ENCODE results near the gene OSBP2.

OSBP2 gene

DNA sequence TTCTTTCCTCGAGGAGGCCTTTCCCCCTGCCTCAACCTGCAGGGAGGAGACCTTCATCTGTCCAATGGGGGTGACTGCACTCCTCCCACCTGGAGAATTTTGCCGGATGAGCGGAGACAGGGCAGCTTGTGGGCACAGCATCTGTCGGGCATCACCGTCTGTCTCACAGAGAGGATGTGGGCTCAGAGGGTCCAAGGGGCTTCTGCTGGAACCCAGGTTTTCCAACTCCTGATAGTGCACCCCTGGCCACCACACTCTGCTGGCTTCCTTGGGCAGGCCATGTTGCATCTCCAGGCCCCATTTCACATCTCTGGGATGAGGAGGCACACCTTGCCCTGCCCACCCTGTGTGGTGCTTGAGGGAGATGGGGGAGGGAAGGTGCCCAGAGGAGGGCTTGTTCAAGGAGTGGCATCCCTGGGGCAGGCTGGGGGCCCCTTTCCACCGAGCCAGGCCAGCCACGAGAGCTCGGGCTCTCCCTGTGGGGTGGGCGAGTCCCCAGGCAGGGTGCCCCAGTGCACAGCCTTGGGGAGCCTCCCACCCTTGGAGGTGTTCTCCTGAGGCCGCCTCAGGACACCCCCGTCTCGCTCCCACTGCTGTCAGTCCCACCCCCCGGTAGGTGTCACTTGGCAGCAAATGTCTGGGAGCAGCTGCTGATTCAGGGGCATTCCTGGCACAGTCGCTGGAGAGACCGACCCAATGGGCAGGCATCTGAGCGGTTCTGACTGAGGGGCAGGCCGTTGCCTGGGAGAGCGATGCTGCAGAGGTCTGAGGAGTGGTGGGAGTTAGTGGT lies 189.7 kb downstream of the OSBP2 start:
- no peak for DNase-seq

- DNase-seq, result no peak
These were observed 190.3 kb downstream of the OSBP2 start for GRCh38 chr22:30885001-30885366.

DNA sequence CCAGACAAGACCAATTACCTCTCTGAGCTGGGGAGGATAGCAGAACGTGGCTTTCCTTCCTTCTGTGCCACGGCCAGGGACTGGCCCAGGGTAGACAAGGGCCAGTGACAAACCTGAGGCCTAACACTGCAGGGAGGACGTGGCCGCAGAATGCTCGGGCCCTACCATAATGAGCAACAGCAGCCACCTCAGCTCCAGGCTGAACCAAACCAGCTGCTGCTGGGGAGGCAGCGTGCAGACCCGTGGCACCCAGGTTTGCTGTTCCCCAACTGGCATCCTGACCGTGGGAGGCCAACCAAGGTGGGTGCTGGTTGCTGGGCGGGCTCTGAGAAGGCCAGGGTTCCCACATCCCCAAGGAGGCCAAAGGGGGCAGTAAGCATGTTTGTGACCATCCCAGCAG lies 190.9 kb downstream of the OSBP2 start:
- DNase-seq, result no peak

- peak; percentile 11 for DNase-seq
These were observed 192.8 kb downstream of the OSBP2 start for GRCh38 chr22:30887453-30887852.

GRCh38 chr22:30887861-30888260 lies 193.2 kb downstream of the OSBP2 start:
- DNase-seq, result peak; percentile 1

DNA sequence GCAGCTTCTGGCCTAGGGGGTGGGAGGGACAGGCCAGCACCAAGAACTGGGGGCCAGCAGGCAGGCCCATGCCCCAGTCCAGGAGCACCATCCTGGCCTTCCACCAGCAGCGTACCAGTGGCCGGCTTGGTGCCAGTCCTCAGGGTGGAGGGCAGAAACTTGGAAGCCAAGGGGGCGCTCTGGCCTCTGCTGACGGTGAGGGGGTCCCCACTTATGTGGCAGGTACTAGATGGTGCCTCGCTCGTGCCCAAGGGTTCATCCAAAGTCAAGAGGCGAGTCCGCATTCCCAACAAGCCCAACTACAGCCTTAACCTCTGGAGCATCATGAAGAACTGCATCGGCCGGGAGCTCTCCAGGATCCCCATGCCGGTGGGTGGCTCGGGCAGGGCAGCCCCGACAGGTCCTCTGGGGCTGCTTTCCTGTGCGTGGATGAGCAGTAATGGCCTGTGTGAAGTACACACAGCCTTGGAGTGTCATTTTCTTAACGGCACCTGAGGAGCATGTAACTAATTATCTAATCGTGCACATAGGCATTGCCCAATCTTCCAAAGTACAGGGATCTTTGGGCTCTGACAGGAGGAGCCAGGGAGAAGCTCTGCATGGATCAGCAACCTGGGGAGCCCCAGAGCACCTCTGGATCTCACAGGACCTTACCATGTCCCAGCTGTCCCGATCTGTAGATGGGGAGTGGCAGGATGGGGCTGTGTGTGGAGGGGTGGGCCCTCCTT lies 194.8 kb downstream of the OSBP2 start:
- peak; percentile 9 for DNase-seq

DNA sequence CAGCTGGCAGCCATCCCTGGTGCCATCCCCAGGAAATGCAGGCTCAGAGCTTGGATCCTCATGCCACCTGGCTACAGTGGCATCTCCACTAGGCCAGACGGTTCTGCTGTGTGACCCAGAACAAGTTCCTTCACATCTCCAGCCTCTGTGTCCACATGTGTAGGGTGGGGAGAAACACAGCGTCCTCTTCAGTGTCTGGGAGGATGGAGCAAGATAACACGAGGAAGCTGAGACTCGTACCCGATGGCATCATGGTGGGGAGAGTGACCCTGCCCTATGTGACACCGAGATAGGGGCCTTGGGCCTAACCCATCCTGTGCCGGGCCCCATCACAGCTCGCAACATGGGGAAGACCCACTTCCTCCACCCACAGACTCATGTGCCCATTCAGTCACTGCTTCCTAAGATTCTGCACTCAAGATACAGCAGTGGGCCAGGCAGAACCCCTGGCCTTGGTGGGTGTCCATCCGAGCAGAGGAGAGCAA lies 195.4 kb downstream of the OSBP2 start:
- peak; percentile 11 for DNase-seq

DNA sequence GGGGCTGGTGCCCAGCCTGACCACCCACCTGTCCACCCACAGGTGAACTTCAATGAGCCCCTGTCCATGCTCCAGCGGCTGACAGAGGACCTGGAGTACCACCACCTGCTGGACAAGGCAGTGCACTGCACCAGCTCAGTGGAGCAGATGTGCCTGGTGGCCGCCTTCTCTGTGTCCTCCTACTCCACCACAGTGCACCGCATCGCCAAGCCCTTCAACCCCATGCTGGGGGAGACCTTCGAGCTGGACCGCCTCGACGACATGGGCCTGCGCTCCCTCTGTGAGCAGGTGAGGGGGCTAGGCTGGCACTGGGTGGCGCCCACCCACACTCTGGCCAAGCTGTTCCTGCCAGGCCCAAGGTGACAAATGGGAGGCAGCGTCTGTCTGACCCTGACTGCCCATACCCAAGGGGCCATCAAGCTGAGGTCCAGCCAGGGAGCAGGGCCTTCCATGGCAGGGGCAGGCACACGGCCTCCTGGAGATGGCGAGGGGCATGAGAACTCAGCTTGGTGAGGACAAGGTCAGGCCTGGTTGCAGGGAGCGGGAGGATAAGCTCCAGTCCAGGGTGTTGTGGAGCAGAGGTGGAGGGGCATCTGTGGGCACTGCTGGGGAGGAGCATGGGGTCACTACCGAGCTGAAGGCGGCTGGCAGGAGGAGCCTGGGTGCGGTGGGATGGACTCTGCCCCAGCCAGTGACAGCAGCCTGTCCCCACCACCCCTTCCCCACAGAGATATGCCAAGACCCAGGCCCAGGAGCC lies 196.2 kb downstream of the OSBP2 start:
- peak; percentile 40 for DNase-seq

GRCh38 chr22:30891443-30891755 lies 196.7 kb downstream of the OSBP2 start:
- DNase-seq, result no peak

DNA sequence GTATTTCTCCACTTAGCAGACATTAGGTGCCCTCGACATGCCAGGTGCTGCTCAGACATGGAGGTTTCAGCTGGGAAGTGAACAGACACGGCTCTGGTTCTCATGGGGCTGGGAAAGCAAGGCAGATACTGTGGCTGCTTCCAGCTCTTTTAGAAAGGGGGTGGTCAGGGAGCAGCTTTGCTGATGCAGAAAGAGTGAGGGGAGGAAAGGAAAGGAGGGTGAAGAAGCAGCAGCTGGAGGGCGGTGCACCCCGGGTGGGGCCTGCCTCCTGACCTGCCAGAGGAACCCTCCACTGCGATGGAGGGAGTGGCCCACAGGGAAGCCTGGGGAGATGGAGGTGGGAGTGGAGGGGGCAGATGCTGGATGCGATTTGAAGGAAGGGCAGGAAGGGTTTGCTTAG lies 197.1 kb downstream of the OSBP2 start:
- DNase-seq, result no peak

DNA sequence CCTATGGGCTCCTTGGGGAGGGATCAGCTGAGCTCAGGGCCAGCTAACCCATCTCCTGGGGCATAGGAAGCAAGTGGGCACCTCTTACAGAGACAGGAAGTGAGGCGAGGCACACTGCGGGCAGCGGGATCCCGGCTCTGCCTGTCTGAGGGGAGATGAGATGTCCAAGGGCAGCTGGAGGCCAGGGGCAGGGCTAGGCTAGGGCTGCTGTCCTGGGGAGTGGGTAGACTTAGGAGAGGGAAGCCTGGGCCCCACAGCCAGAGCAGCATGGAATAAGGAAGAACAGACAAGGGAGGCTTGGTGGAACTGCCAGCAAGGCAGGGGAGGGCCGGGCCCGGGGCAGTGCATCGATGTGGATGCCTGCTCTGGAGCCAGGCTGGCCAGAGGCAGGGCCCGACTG lies 197.6 kb downstream of the OSBP2 start:
- no peak for DNase-seq

DNA sequence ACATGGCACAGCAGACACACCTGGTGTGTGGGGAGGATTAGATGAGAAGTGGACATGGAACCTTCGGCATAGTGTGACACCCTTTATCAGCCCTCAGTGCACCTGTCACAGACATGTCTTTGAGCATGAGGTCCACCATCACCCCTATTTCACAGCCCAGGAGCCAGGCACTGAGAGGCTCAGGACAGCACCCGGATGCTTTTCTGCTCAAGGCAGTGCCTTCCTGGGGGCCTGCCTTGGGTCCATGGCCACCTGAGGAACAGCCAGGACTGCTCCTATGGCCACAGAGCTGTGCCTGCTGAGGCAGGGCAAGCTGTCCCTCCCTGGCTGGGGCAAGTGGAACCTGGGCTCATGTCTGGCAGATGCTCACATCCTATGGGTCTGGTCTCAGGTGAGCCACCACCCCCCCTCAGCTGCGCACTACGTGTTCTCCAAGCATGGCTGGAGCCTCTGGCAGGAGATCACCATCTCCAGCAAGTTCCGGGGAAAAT lies 198.1 kb downstream of the OSBP2 start:
- DNase-seq, result no peak

- DNase-seq, result no peak
These were observed 199.0 kb downstream of the OSBP2 start for GRCh38 chr22:30893434-30894370.

- DNase-seq, result no peak
These were observed 199.7 kb downstream of the OSBP2 start for GRCh38 chr22:30894371-30894740.

DNA sequence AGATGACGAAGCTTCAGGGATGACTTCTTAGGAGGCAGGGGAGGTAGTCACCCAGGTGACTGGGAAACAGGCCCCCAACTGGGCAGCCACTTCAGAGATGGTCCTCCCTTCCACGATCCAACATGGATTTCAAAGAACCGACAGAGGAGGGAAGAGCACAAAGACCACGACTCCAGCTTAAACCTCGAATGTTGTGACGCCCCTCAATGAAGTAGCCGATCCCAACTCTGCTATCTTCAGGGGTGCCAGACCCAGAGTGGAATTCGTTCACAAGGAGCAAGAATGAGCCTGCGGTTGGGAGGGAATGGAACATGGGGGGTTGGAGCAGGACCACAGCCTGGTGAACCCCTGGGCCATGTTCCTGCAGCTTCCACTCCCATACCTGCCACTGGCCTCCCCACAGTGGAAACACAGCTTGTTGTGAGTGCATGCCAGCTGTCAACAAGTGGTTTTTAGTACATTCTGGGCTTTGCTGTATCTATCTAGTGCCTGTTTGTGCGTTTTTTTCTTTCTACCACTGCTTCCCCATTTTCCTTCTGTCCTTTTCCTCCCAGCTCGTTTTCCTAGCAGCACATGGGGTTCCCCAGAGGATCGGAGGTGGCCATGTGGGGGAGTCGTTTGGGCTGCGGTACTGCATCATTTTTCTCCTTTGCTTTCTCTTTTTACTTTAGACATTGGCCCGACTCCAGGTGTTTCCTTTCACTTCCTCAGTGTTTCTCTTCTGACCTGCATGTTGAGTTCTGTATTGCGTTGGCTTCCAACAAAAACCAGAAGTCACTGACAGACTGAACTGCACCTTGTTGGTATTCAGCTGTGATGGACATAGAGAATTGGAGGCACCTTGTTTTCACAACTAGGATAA lies 208.1 kb downstream of the OSBP2 start:
- no peak for DNase-seq

DNA sequence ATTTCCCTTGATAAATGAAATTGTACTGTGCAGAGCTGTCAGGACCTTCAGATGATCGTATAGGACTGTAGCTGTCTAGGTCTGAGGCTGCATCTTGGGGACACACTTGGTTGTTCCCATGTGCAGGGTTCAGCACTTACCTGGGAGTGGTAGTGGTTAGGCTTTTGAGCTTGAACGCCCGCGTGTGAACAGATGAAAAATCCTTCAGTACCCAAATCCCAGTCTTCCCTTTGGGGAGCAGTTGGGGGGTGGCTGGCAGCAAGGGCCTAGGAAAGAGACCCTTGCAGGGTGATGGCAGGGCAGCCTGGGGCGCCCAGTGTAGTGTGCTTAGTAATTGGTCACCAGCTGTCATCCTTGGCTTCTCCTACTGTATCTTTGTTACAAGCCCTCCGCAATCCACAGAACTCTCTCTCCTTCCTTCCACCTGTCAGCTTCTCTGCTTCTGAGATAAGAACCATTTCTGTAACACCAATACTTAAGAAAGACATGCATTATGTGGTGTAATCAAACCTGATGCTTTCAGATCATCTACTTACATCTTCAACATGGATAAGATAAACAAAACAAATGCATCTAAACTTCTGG lies 209.3 kb downstream of the OSBP2 start:
- DNase-seq, result no peak

DNA sequence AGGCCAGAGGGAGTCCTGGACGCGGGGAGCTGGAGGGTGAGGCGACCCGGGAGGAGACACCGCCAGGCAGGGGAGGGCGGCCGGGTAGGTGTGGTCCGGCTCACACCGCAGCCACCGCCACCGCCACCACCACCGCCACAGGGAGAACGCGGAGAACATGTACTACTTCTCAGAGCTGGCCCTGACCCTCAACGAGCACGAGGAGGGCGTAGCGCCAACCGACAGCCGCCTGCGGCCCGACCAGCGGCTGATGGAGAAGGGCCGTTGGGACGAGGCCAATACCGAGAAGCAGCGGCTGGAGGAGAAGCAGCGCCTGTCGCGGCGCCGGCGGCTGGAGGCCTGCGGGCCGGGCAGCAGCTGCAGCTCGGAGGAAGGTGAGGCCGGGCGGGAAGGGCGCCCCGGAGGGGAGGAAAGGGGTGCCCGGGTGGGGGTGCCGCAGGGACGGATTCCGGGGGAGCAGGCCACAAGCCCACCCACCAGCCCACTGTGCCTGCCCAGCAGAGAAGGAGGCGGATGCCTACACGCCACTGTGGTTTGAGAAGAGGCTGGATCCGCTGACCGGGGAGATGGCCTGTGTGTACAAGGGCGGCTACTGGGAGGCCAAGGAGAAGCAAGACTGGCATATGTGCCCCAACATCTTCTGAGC lies 211.1 kb downstream of the OSBP2 start:
- no peak for DNase-seq

- no peak for DNase-seq
These were observed 211.7 kb downstream of the OSBP2 start for GRCh38 chr22:30906411-30906810.

DNA sequence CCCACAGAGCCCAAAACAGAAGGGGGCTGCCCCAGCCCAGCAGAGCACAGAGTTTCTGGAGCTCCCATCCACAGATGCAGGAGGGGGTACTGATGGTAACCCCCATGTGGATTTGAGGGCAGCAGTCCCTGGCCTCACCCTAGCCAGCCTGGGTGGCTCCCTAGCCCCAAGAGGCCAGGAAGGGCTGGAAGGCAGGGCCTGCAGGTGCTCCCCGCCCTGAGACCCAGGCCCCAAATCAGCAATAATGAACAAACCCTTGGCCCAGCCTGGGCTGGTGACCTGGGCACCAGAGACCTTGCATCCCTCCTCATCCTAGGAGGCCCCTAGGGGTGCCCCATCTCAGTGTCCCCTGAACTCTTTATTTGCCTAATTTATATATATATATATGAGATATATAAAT lies 212.3 kb downstream of the OSBP2 start:
- DNase-seq, result no peak

DNA sequence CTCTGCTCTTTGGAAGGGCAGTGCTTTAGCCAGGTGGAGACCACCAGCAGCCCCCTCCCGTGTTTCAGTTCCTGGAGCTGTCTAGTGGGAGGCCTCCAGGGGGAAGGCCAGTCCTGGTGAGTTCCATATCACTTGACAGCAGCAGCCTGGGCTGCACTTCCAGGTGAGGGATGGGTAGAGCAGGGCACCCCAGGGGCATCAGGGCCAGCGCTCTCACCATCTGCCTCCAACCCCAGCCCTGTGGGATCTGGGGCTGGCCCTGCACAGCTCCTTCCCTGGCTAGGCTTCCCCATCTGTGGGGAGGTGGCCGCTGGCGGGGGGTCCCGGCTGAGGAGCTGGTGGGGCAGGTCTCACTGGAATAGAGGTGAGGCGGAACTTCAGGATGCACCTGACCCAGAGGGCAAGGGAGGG lies 213.4 kb downstream of the OSBP2 start:
- DNase-seq, result no peak

DNA sequence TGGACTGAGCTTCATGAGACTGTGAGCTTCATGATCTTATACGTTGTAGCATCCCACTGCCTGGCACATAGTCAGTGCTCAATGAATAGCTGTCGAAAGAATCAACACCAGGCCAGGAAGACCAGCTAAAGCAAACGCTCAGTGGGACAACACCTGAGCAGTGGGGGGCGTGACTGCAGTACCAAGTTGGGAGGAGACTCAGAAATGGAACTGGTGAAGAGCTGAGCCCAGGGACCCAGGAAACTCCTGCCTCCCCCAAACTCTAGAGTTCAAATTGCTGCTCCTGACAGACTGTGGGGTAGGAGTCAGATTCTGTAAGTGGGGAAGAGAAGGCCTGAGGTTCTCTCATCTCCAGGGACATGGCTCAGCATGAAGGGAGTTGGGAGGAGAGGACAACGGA lies 214.6 kb downstream of the OSBP2 start:
- DNase-seq, result no peak

Measured in activated T-cell treated with anti-CD3 and anti-CD28 coated beads, Interleukin-2, amount 50 U/mL, for 1 hour (primary cell).